GM12891 (cell line): ENCODE results near the gene CTTNBP2NL.
"Not testable (repeated sequence)": the region's sequence is repeated elsewhere in the genome, so short reads cannot be mapped to it uniquely, and the experiment has no call there.

Source experiments
- PAX5 ChIP-seq: IDR thresholded peaks from 2 replicates; pipeline ENCODE4 v1.6.1; 2011; ENCODE audit warnings: low read length, moderate library complexity, mild to moderate bottlenecking; ENCODE audit not compliant: insufficient read depth, severe bottlenecking
- POLR2A ChIP-seq: IDR thresholded peaks from 2 replicates; pipeline ENCODE4 v1.6.1; 2011; ENCODE audit warnings: low read depth, low read length, control low read depth
- POLR2AphosphoS5 ChIP-seq: IDR thresholded peaks from 2 replicates; pipeline ENCODE4 v1.6.1; 2011; ENCODE audit warnings: low read depth, low read length, control low read depth
- POU2F2 ChIP-seq: IDR thresholded peaks from 2 replicates; pipeline ENCODE4 v1.6.1; 2011; ENCODE audit warnings: low read depth, mild to moderate bottlenecking, control low read depth, low read length, moderate library complexity
- TAF1 ChIP-seq: IDR thresholded peaks from 2 replicates; pipeline ENCODE4 v1.6.1; 2011; ENCODE audit warnings: low read depth, low read length, control low read depth

DNA sequence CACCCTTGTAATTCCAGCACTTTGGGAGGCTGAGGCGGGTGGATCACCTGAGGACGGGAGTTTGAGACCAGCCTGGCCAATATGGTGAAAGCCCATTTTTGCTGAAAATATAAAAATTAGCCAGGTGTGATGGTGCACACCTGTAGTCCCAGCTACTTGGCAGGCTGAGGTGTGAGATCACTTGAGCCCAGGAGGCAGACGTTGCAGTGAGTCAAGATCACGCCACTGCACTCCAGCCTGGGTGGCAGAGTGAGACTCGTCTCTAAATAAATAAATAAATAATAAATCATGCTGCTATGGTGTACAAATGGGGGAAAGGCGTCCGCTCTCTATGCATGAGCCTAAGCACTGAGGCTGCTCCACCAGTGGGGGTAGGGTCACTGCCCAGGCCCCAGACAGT is 74.3 kb downstream of the CTTNBP2NL start:
- TF ChIP-seq POLR2A, POLR2AphosphoS5, PAX5, TAF1, POU2F2: not testable (repeated sequence)
